BLaER1 (cell line): Measurements from ENCODE around the gene SEC24C.

Experiments
- H3K27ac ChIP-seq: shearing (Covaris generic); formaldehyde crosslinking; 2 replicates; pipeline ENCODE4 v1.8.1; 2022
- H3K27me3 ChIP-seq: shearing (Covaris generic); formaldehyde crosslinking; 2 replicates; pipeline ENCODE4 v1.8.1; 2022
- H3K36me3 ChIP-seq: shearing (Covaris generic); formaldehyde crosslinking; 2 replicates; pipeline ENCODE4 v1.8.1; 2022
- H3K4me1 ChIP-seq: shearing (Covaris generic); formaldehyde crosslinking; 2 replicates; pipeline ENCODE4 v1.8.1; 2022
- H3K4me2 ChIP-seq: shearing (Covaris generic); formaldehyde crosslinking; 2 replicates; pipeline ENCODE4 v1.8.1; 2022
- H3K4me3 ChIP-seq: shearing (Covaris generic); formaldehyde crosslinking; 2 replicates; pipeline ENCODE4 v1.8.1; 2022
- H3K9ac ChIP-seq: shearing (Covaris generic); formaldehyde crosslinking; 2 replicates; pipeline ENCODE4 v1.8.1; 2022
- H3K9me3 ChIP-seq: shearing (Covaris generic); formaldehyde crosslinking; 2 replicates; pipeline ENCODE4 v1.8.1; 2022
- H4K20me1 ChIP-seq: shearing (Covaris generic); formaldehyde crosslinking; 2 replicates; pipeline ENCODE4 v1.8.1; 2022
- Cebpa-rat ChIP-seq: shearing (Covaris generic); IDR thresholded peaks from 2 replicates; pipeline ENCODE4 v1.8.1; 2022

Gene SEC24C

GRCh38 chr10:73819513-73820093 lies 75.4 kb downstream of the SEC24C start:
- no peak overlapping the region for H3K4me2 ChIP-seq
- no peaks in the 10 kb centered on the region for H3K27me3 ChIP-seq
- TF ChIP-seq Cebpa-rat: no peak
- H4K20me1 ChIP-seq: no peaks in the 10 kb centered on the region
- H3K36me3 ChIP-seq: peaks cover 88% of the 10 kb centered on the region
- no peaks in the 10 kb centered on the region for H3K4me1 ChIP-seq
- no peak overlapping the region for H3K27ac ChIP-seq
- H3K4me3 ChIP-seq: no peak overlapping the region
- no peak overlapping the region for H3K9ac ChIP-seq
- no peaks in the 10 kb centered on the region for H3K9me3 ChIP-seq
